Measurements from ENCODE around the gene AHSG.

The AHSG gene

GRCh38 chr3:186593862-186594261 lies 19.0 kb upstream of the AHSG start:
- DNase-seq = no peak

- no peak for DNase-seq
These were observed 18.2 kb upstream of the AHSG start for GRCh38 chr3:186594591-186595113.

- DNase-seq = peak; percentile 45
These were observed 16.1 kb upstream of the AHSG start for GRCh38 chr3:186596568-186597287.

GRCh38 chr3:186598108-186598784 lies 14.6 kb upstream of the AHSG start:
- peak; percentile 86 for DNase-seq

GRCh38 chr3:186598794-186599141 lies 14.1 kb upstream of the AHSG start:
- DNase-seq = no peak

- DNase-seq = no peak
These were observed 13.6 kb upstream of the AHSG start for GRCh38 chr3:186599142-186599784.

- no peak for DNase-seq
These were observed 13.1 kb upstream of the AHSG start for GRCh38 chr3:186599785-186600166.

- DNase-seq = no peak
These were observed 12.0 kb upstream of the AHSG start for GRCh38 chr3:186600896-186601295.

- no peak for DNase-seq
These were observed 9.7 kb upstream of the AHSG start for GRCh38 chr3:186603159-186603558.

GRCh38 chr3:186605078-186605477 lies 7.8 kb upstream of the AHSG start:
- no peak for DNase-seq

- no peak for DNase-seq
These were observed 7.0 kb upstream of the AHSG start for GRCh38 chr3:186605561-186606545.

- no peak for DNase-seq
These were observed 4.1 kb upstream of the AHSG start for GRCh38 chr3:186608624-186609215.

- DNase-seq = peak; percentile 5
These were observed 3.5 kb upstream of the AHSG start for GRCh38 chr3:186609247-186609868.

GRCh38 chr3:186612065-186612464 lies 795 bp upstream of the AHSG start:
- DNase-seq = no peak

- DNase-seq = no peak
These were observed 891 bp downstream of the AHSG start for GRCh38 chr3:186613637-186614265.

- DNase-seq = no peak
These were observed 1.4 kb downstream of the AHSG start for GRCh38 chr3:186614266-186614596.

GRCh38 chr3:186614597-186615483 lies 2.0 kb downstream of the AHSG start:
- peak; percentile 53 for DNase-seq

- DNase-seq = no peak
These were observed 3.4 kb downstream of the AHSG start for GRCh38 chr3:186616299-186616617.

- DNase-seq = peak; percentile 96
These were observed 4.4 kb downstream of the AHSG start for GRCh38 chr3:186617036-186617946.
